A673 (cell line): ENCODE results near the gene C16orf96. TPM values are rescaled to one million over a fixed set of nuclear protein-coding genes. Genes with fewer than 3 reads are reported as not detected.

Experiments used
- BruUV-seq: library from RNA; stranded (reverse); fragments of 400-500 nt; replicated peaks from 2 replicates; lab custom pipeline; 2021; lab: Mats Ljungman, UMichigan
- CTCF ChIA-PET: fragments of 300-600 bp; sonication (Branson Sonifier 250); formaldehyde crosslinking; loops from one replicate; lab custom pipeline; 2022; ENCODE audit warnings: antibody characterized with exemption; lab: Charles Lee
- POLR2A ChIA-PET: fragments of 300-600 bp; sonication (Branson Sonifier 250); formaldehyde crosslinking; loops from one replicate; lab custom pipeline; 2022; ENCODE audit warnings: antibody characterized with exemption; ENCODE audit not compliant: low non-redundant PET; lab: Charles Lee
- DNase-seq: peaks from one replicate; pipeline ENCODE4 v3.0.0-alpha.2; 2015; ENCODE audit warnings: low spot score
- H3K27ac ChIP-seq: fragments of 200-600 bp; sonication (generic); 2 replicates; pipeline ENCODE4 v1.5.1; 2016; ENCODE audit warnings: mixed run types, low read depth, mild to moderate bottlenecking, mixed read lengths, antibody characterized with exemption, low read length; ENCODE audit not compliant: poor library complexity, severe bottlenecking
- H3K27me3 ChIP-seq: fragments of 200-600 bp; sonication (generic); replicated peaks from 2 replicates; pipeline ENCODE4 v1.6.1; 2017; ENCODE audit warnings: mixed run types, low read depth, mild to moderate bottlenecking, mixed read lengths, antibody characterized with exemption, low read length; ENCODE audit not compliant: insufficient read depth, poor library complexity
- H3K36me3 ChIP-seq: fragments of 200-600 bp; sonication (generic); 2 replicates; pipeline ENCODE4 v1.6.1; 2016; ENCODE audit warnings: mixed run types, mild to moderate bottlenecking, mixed read lengths, antibody characterized with exemption, low read length; ENCODE audit not compliant: insufficient read depth, poor library complexity, severe bottlenecking
- H3K4me1 ChIP-seq: fragments of 200-600 bp; sonication (generic); 2 replicates; pipeline ENCODE4 v1.6.1; 2017; ENCODE audit warnings: mixed run types, mild to moderate bottlenecking, mixed read lengths, antibody characterized with exemption, low read length; ENCODE audit not compliant: insufficient read depth, poor library complexity, severe bottlenecking
- H3K4me3 ChIP-seq: fragments of 200-600 bp; sonication (generic); 2 replicates; pipeline ENCODE4 v1.5.1; 2016; ENCODE audit warnings: low read depth, mixed run types, mild to moderate bottlenecking, mixed read lengths, low read length; ENCODE audit not compliant: poor library complexity, severe bottlenecking
- H3K9me3 ChIP-seq: fragments of 200-600 bp; sonication (generic); 2 replicates; pipeline ENCODE4 v1.6.1; 2016; ENCODE audit warnings: mixed run types, low read depth, mild to moderate bottlenecking, mixed read lengths, antibody characterized with exemption, low read length; ENCODE audit not compliant: poor library complexity, severe bottlenecking
- EZH2 ChIP-seq: fragments of 200-600 bp; sonication (generic); IDR thresholded peaks from 2 replicates; pipeline ENCODE4 v1.6.1; 2017; ENCODE audit warnings: borderline replicate concordance, low read depth, mild to moderate bottlenecking, mixed read lengths, antibody characterized with exemption, low read length; ENCODE audit not compliant: poor library complexity, severe bottlenecking
- intact Hi-C: fragments of 100-400 bp; cut with micrococcal nuclease; formaldehyde crosslinking; loops from one replicate; pipeline ENCODE4 v1.10.0; 2022; ENCODE audit not compliant: unreplicated experiment
- total RNA-seq: library from RNA; stranded (reverse); gene quantifications from 2 replicates; pipeline ENCODE4 v1.2.3, GENCODE V29; 2021
- TF ChIP-seq, protein P1 (sequence below): fragments of 300-800, 200-600 bp; sonication (generic); conservative IDR thresholded peaks from 2 replicates; pipeline ENCODE4 v1.5.1; 2017; ENCODE audit warnings: low read depth, mild to moderate bottlenecking, antibody characterized with exemption, low read length, moderate library complexity, mixed read lengths

The C16orf96 gene
- total RNA-seq, 1 experiment from 2014 or later = not detected

DNA sequence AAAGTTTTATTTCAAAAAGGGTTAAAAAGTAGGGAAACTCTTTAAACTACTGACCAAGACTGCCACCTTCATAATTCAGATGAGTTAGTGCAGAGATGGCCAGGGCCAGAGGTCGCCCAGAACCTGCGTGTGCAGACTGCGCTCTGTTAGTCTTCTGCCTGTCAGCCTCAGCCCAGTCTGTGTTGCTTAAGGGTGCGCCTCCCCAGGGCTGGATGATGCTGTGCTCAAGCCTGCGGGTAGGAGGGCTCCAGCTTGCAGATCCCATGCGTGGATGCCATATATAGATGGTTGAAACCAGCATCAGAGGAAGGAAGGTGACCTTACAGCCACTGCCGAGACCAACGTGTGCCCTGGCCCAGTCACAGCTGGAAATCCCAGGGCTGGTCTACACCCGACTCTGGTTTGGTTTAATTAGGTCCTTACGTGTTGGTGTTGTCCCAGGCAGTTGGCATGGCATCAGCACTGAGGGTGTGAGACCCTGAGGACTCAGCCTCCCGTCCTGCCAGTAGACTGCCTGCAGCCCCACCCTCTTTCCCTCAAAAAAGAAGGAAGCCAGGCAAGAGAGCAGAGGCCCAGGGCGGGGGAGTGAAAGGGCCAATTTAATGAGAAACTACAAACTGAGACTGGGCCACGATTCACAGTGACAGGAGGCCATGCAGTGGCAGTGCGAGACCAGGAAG is 45.3 kb upstream of the C16orf96 start:
- POLR2A ChIA-PET = no interaction called here
- Histone ChIP-seq H3K9me3 (no peaks in the 10 kb centered on the region), H3K36me3 (peaks cover 28% of the 10 kb centered on the region), H3K27ac (no peak overlapping the region), H3K27me3 (no peaks in the 10 kb centered on the region), H3K4me3 (no peak overlapping the region), H3K4me1 (no peaks in the 10 kb centered on the region)
- intact Hi-C loops = no loop called here
- no peak for DNase-seq
- no peak for TF ChIP-seq EZH2
- TF ChIP-seq, protein P1, sequence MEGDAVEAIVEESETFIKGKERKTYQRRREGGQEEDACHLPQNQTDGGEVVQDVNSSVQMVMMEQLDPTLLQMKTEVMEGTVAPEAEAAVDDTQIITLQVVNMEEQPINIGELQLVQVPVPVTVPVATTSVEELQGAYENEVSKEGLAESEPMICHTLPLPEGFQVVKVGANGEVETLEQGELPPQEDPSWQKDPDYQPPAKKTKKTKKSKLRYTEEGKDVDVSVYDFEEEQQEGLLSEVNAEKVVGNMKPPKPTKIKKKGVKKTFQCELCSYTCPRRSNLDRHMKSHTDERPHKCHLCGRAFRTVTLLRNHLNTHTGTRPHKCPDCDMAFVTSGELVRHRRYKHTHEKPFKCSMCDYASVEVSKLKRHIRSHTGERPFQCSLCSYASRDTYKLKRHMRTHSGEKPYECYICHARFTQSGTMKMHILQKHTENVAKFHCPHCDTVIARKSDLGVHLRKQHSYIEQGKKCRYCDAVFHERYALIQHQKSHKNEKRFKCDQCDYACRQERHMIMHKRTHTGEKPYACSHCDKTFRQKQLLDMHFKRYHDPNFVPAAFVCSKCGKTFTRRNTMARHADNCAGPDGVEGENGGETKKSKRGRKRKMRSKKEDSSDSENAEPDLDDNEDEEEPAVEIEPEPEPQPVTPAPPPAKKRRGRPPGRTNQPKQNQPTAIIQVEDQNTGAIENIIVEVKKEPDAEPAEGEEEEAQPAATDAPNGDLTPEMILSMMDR = no peak
- CTCF ChIA-PET = no interaction called here
- BruUV-seq = no TSS peak

DNA sequence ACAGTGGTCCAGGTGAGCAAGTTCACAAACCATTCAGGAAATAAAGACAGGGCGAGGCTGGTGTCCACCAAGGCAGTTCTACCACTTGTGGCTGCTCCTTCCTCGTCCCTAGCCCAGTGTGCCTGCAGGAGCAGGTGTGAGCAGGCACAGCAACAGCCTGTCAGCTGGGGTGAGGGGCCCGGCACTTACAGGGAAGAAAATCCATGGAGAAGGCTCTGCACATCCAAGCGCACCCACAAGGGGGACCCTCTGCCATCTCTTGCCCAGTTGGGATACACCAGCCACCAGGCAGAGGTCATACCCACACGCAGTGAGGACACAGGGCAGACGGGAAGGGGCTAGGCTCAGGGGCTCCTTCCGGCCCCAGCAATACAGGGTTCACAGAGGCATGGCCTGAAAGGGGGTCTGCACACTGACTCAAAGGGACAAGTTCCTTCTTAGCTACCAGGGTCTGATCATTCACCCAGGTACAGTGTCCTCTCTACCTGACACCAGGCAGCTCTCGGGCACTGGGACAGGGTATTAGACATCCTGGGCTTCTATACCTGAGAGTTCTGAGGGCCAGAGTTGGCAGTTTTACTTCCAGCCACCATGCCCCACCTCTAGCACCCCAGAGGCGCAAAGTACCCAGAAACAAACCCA is 44.6 kb upstream of the C16orf96 start:
- CTCF ChIA-PET = no interaction called here
- intact Hi-C loops = no loop called here

DNA sequence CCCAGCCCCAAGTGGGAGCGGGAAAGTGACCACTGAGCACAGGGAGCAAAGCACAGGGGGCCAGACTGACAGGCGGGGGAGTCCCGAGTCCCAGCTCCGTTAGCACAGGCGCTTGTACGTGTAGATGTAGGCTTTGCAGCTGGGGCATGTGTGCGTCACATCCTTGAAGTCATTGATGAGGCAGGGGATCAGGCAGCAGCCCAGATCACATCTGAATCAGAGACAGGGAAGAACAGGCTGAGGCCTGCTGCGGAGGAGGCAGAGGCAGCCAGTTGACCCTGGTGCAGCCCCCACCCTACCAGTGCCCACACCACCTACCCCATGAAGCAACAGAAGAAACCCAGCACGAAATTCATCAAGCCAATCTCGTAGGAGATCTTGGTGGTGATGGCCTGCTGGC is 43.7 kb upstream of the C16orf96 start:
- POLR2A ChIA-PET = interaction anchor here (0.5 kb wide), 1 partner anchor 45 kb away, joined by 4 read pairs; no protein-coding TSS in a partner anchor
- no TSS peak for BruUV-seq
- Histone ChIP-seq H3K4me1 (no peaks in the 10 kb centered on the region), H3K27ac (no peak overlapping the region), H3K36me3 (peaks cover 21% of the 10 kb centered on the region), H3K4me3 (no peak overlapping the region), H3K27me3 (no peaks in the 10 kb centered on the region), H3K9me3 (no peaks in the 10 kb centered on the region)
- CTCF ChIA-PET = no interaction called here
- intact Hi-C loops = no loop called here
- DNase-seq = no peak
- TF ChIP-seq, protein P1 = no peak
- TF ChIP-seq EZH2 = no peak

More for the DNA sequence above, 44.6 kb upstream of the C16orf96 start:
- Histone ChIP-seq H3K36me3 (peaks cover 28% of the 10 kb centered on the region), H3K4me3 (no peak overlapping the region), H3K4me1 (no peaks in the 10 kb centered on the region), H3K9me3 (no peaks in the 10 kb centered on the region), H3K27ac (no peak overlapping the region), H3K27me3 (no peaks in the 10 kb centered on the region)
- BruUV-seq = TSS peak; percentile 48
- peak; percentile 60 for DNase-seq
- TF ChIP-seq, protein P1 = peak; percentile 68
- TF ChIP-seq EZH2 = no peak
- POLR2A ChIA-PET = no interaction called here
